B cell (primary cell): ENCODE results near the gene COPS8. TPM values are rescaled to one million over a fixed set of nuclear protein-coding genes. Genes with fewer than 3 reads are reported as not detected.

Experiments
- ATAC-seq: fragments of 200-7000 bp; cut with Tn5 transposase; one replicate; pipeline ENCODE4 v1.10.0; 2021; ENCODE audit warnings: low read depth, mild to moderate bottlenecking, moderate number of reproducible peaks, moderate library complexity
- CTCF ChIA-PET: fragments of 350-600 bp; sonication (Branson Sonifier 250); formaldehyde crosslinking; loops from one replicate; lab custom pipeline; 2021; ENCODE audit warnings: antibody characterized with exemption, inconsistent platforms; lab: Charles Lee
- POLR2A ChIA-PET: fragments of 350-600 bp; sonication (Branson Sonifier 250); formaldehyde crosslinking; loops from one replicate; lab custom pipeline; 2021; ENCODE audit warnings: antibody characterized with exemption; lab: Charles Lee
- DNase-seq: peaks from one replicate; pipeline ENCODE4 v3.0.0; 2013
- H2AFZ ChIP-seq: 2 replicates; pipeline ENCODE4 v1.6.1; 2012; ENCODE audit warnings: mild to moderate bottlenecking, low read depth, low read length; ENCODE audit not compliant: insufficient read depth, poor library complexity, severe bottlenecking
- H3K27ac ChIP-seq, 2 donors: 1 replicate in 1 of 2; 2 replicates in 1 of 2; pipeline ENCODE4 v1.5.1; 2012 to 2013; ENCODE audit warnings: low read length in 2 of 2, mild to moderate bottlenecking in 2 of 2, moderate library complexity in 1 of 2
- H3K27me3 ChIP-seq, 4 experiments: fragments of 200-600 bp in 1 of 4; sonication (generic) in 1 of 4; replicated peaks in 1 of 4; 1 replicate in 2 of 4; 2 replicates in 2 of 4; pipeline versions ENCODE4 v1.6.1 to v1.7.0; 2013 to 2016; ENCODE audit warnings: low read length in 3 of 4, mild to moderate bottlenecking in 2 of 4, mixed read lengths in 1 of 4, moderate library complexity in 1 of 4; ENCODE audit not compliant: insufficient read depth in 4 of 4, control insufficient read depth in 3 of 4; ENCODE audit errors: control extremely low read depth in 1 of 4
- H3K36me3 ChIP-seq, 2 experiments: replicated peaks in 1 of 2; 1 replicate in 1 of 2; 2 replicates in 1 of 2; pipeline versions ENCODE4 v1.6.1 to v1.7.1; 2013; ENCODE audit warnings: low read length in 1 of 2; ENCODE audit not compliant: insufficient read depth in 2 of 2, control insufficient read depth in 1 of 2; ENCODE audit errors: control extremely low read depth in 1 of 2, extremely low read depth in 1 of 2
- H3K4me1 ChIP-seq, 2 donors: fragments of 200-600 bp in 1 of 2; sonication (generic) in 1 of 2; 1 replicate in 1 of 2; 2 replicates in 1 of 2; pipeline versions ENCODE4 v1.5.1 to v1.6.1; 2013 to 2017; ENCODE audit warnings: low read length in 2 of 2; ENCODE audit not compliant: control insufficient read depth in 2 of 2, insufficient read depth in 2 of 2
- H3K4me2 ChIP-seq: replicated peaks from 2 replicates; pipeline ENCODE3; 2012; ENCODE audit warnings: mild to moderate bottlenecking, low read depth, low read length; ENCODE audit not compliant: poor library complexity, severe bottlenecking
- H3K4me3 ChIP-seq, 5 experiments: fragments of 200-600 bp in 1 of 5; sonication (generic) in 1 of 5; 1 replicate in 3 of 5; 2 replicates in 2 of 5; pipeline versions ENCODE4 v1.5.1 to v1.7.0; 2011 to 2016; ENCODE audit warnings: low read length in 4 of 5, mild to moderate bottlenecking in 4 of 5, low read depth in 2 of 5, control low read depth in 1 of 5, moderate library complexity in 1 of 5; ENCODE audit not compliant: insufficient read depth in 1 of 5; ENCODE audit errors: control extremely low read depth in 1 of 5, extremely low read depth in 1 of 5
- H3K79me2 ChIP-seq: fragments of 200-600 bp; sonication (generic); one replicate; pipeline ENCODE4 v1.6.0; 2016; ENCODE audit warnings: low read length; ENCODE audit not compliant: control insufficient read depth, insufficient read depth
- H3K9ac ChIP-seq: fragments of 200-600 bp; sonication (generic); 2 replicates; pipeline ENCODE4 v1.6.1; 2017; ENCODE audit warnings: mild to moderate bottlenecking, low read length, moderate library complexity
- H3K9me3 ChIP-seq, 3 donors: one replicate each; pipeline versions ENCODE4 v1.6.1 to v1.7.1; 2013; ENCODE audit warnings: low read length in 2 of 3; ENCODE audit not compliant: control insufficient read depth in 2 of 3, insufficient read depth in 1 of 3; ENCODE audit errors: control extremely low read depth in 1 of 3
- H4K20me1 ChIP-seq: 2 replicates; pipeline ENCODE4 v1.6.0; 2012; ENCODE audit warnings: mild to moderate bottlenecking, low read length; ENCODE audit not compliant: insufficient read depth, control insufficient read depth, poor library complexity, severe bottlenecking
- H3K27ac Mint-ChIP-seq: one replicate; pipeline ENCODE4 v1.8.0; 2021; ENCODE audit warnings: mixed read lengths
- H3K27me3 Mint-ChIP-seq: one replicate; pipeline ENCODE4 v1.8.0; 2021; ENCODE audit warnings: mixed read lengths
- H3K4me1 Mint-ChIP-seq: one replicate; pipeline ENCODE4 v1.8.0; 2021; ENCODE audit warnings: mixed read lengths
- H3K4me3 Mint-ChIP-seq: one replicate; pipeline ENCODE4 v1.8.0; 2021; ENCODE audit warnings: mixed read lengths
- H3K9me3 Mint-ChIP-seq: one replicate; pipeline ENCODE4 v1.8.0; 2022; ENCODE audit warnings: mixed read lengths; ENCODE audit not compliant: insufficient read depth
- EZH2 ChIP-seq: IDR thresholded peaks from 2 replicates; pipeline ENCODE4 v1.6.1; 2012; ENCODE audit warnings: borderline replicate concordance, low read depth, mild to moderate bottlenecking, moderate library complexity, low read length; ENCODE audit not compliant: insufficient read depth, poor library complexity, severe bottlenecking
- WGBS: methylation state at CpG from one replicate; pipeline ENCODE4 v1.1.5; 2013; ENCODE audit warnings: missing lambda C conversion rate; ENCODE audit not compliant: insufficient coverage; 5-methylcytosine and 5-hydroxymethylcytosine counted together
- intact Hi-C: fragments of 100-400 bp; cut with micrococcal nuclease; formaldehyde crosslinking; loops from one replicate; pipeline ENCODE4 v1.10.0; 2022
- polyA plus RNA-seq: library from polyadenylated mRNA; depleted of rRNA; stranded (reverse); fragments of >200 nt; gene quantifications from 2 replicates; pipeline ENCODE4 v1.2.3, GENCODE V29; 2012
- total RNA-seq, 2 donors: library from RNA; stranded (reverse); fragments of 120-200 nt in 1 of 2; gene quantifications; 1 replicate in 1 of 2; 2 replicates in 1 of 2; pipeline versions ENCODE4 v1.2.3 to v1.2.4, GENCODE V29; 2013 to 2022
- TF ChIP-seq, protein P1 (sequence below): fragments of 200-600 bp; IDR thresholded peaks from one replicate; pipeline ENCODE4 v1.8.0; 2022; ENCODE audit warnings: antibody characterized with exemption, mild to moderate bottlenecking

The COPS8 gene
- total and polyA plus RNA-seq, 2 donors (not counting 1 experiment from before 2014, with no cell fraction given), result 21.7 to 34.2 TPM

GRCh38 chr2:237143118-237143517, 57.4 kb downstream of the COPS8 start:
- ATAC-seq (no peak), DNase-seq (no peak)
- H3K4me2 ChIP-seq, result no peak overlapping the region
- Mint-ChIP-seq H3K27me3 (no peaks in the 10 kb centered on the region), H3K4me3 (no peak overlapping the region), H3K4me1 (no peaks in the 10 kb centered on the region), H3K27ac (no peak overlapping the region), H3K9me3 (peaks cover 8% of the 10 kb centered on the region)
- 86% methylated on average over 2 of the region's 2 CpGs for WGBS
- POLR2A ChIA-PET, result no interaction called here
- no peak overlapping the region for H3K27ac ChIP-seq
- intact Hi-C loops, result no loop called here
- H3K27me3 ChIP-seq, result no peaks in the 10 kb centered on the region
- no peak overlapping the region for H3K4me3 ChIP-seq
- no peak overlapping the region for H2AFZ ChIP-seq
- TF ChIP-seq EZH2, result no peak
- TF ChIP-seq, protein P1, sequence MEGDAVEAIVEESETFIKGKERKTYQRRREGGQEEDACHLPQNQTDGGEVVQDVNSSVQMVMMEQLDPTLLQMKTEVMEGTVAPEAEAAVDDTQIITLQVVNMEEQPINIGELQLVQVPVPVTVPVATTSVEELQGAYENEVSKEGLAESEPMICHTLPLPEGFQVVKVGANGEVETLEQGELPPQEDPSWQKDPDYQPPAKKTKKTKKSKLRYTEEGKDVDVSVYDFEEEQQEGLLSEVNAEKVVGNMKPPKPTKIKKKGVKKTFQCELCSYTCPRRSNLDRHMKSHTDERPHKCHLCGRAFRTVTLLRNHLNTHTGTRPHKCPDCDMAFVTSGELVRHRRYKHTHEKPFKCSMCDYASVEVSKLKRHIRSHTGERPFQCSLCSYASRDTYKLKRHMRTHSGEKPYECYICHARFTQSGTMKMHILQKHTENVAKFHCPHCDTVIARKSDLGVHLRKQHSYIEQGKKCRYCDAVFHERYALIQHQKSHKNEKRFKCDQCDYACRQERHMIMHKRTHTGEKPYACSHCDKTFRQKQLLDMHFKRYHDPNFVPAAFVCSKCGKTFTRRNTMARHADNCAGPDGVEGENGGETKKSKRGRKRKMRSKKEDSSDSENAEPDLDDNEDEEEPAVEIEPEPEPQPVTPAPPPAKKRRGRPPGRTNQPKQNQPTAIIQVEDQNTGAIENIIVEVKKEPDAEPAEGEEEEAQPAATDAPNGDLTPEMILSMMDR, result no peak
- no peak overlapping the region for H3K9ac ChIP-seq
- CTCF ChIA-PET, result interaction anchor here (1.4 kb wide), 1 partner anchor 10 kb away, joined by 4 read pairs; no protein-coding TSS in a partner anchor
- H3K36me3 ChIP-seq, result no peaks in the 10 kb centered on the region
- no peaks in the 10 kb centered on the region for H3K4me1 ChIP-seq
- peaks cover 0 to 22% (median 3%) of the 10 kb centered on the region in 3 donors for H3K9me3 ChIP-seq
- no peaks in the 10 kb centered on the region for H4K20me1 ChIP-seq
- no peaks in the 10 kb centered on the region for H3K79me2 ChIP-seq

- H3K9me3 Mint-ChIP-seq, result peaks cover 11% of the 10 kb centered on the region
Measured at GRCh38 chr2:237143676-237144440, 58.2 kb downstream of the COPS8 start.

More at GRCh38 chr2:237143676-237144440, 58.2 kb downstream of the COPS8 start:
- no peak overlapping the region for H2AFZ ChIP-seq
- no peaks in the 10 kb centered on the region for H3K79me2 ChIP-seq
- no peak overlapping the region for H3K4me2 ChIP-seq
- Mint-ChIP-seq H3K4me1 (no peaks in the 10 kb centered on the region), H3K4me3 (no peak overlapping the region), H3K27ac (no peak overlapping the region), H3K27me3 (no peaks in the 10 kb centered on the region)
- H3K27ac ChIP-seq, result no peak overlapping the region
- DNase-seq (no peak), ATAC-seq (no peak)
- no peaks in the 10 kb centered on the region for H3K4me1 ChIP-seq
- no peak overlapping the region for H3K4me3 ChIP-seq
- 78% methylated on average over 4 of the region's 5 CpGs for WGBS
- TF ChIP-seq, protein P1, result no peak
- no peak for TF ChIP-seq EZH2
- no peaks in the 10 kb centered on the region for H3K27me3 ChIP-seq
- ChIA-PET POLR2A (no interaction called here), CTCF (no interaction called here)
- H4K20me1 ChIP-seq, result no peaks in the 10 kb centered on the region
- intact Hi-C loops, result no loop called here
- H3K9ac ChIP-seq, result no peak overlapping the region
- H3K9me3 ChIP-seq, result peaks cover 0 to 24% (median 10%) of the 10 kb centered on the region in 3 donors
- H3K36me3 ChIP-seq, result no peaks in the 10 kb centered on the region
